Measurements from ENCODE around the gene RCL1. TPM values are rescaled to one million over a fixed set of nuclear protein-coding genes. Genes with fewer than 3 reads are reported as not detected.

RCL1 gene
- total and polyA plus RNA-seq, 2 of the 13 experiments (the other 11 are each of a cell fraction or from before 2014, with no cell fraction given), result 22.3 to 31.6 TPM

DNA sequence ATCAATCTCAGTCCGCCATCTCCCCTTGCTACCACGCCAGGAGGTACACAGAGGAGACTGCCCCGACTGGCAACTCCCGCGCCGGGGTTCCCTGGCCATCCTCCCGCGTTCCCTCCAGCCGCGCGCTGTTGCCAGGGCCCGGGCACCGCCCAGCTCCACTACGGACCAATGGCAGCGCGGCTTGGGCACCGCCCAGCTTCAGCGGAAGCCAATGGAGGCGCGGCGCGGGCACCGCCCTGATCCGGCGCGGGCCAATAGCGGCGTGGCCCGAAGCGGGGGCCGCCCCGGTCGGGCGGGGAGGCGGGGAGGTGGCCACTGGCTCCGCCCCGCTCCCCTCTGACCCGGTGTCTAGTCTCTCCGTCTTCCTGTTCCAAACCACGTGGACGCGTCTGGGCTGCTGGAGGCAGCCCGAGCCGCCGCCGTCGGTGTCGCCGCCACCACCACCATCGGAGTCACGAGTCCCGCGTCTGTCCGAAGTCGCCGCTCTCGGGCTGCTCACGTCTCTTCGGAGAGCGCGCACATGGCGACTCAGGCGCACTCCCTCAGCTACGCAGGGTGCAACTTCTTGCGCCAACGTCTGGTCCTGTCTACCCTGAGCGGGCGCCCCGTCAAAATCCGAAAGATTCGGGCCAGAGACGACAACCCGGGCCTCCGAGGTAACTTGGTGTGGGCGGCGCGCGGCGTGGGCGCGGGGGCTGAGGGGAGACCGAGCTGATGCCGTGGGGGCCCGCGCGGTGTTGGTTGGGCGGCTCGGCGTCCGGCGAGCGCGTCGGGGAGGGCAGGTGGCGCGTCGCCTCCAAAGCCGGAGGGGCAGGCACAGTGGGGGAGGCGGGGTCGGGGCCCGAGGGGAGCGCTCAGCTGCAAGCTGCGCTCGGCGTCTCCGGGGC, at the start of gene RCL1 (continued):
- TF ChIP-seq, protein P1, sequence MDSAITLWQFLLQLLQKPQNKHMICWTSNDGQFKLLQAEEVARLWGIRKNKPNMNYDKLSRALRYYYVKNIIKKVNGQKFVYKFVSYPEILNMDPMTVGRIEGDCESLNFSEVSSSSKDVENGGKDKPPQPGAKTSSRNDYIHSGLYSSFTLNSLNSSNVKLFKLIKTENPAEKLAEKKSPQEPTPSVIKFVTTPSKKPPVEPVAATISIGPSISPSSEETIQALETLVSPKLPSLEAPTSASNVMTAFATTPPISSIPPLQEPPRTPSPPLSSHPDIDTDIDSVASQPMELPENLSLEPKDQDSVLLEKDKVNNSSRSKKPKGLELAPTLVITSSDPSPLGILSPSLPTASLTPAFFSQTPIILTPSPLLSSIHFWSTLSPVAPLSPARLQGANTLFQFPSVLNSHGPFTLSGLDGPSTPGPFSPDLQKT (CRISPR knock-in tag; IDR thresholded peaks at IDR 0.05; ENCODE audit: borderline replicate concordance), result no peak
- TF ChIP-seq, protein P2, sequence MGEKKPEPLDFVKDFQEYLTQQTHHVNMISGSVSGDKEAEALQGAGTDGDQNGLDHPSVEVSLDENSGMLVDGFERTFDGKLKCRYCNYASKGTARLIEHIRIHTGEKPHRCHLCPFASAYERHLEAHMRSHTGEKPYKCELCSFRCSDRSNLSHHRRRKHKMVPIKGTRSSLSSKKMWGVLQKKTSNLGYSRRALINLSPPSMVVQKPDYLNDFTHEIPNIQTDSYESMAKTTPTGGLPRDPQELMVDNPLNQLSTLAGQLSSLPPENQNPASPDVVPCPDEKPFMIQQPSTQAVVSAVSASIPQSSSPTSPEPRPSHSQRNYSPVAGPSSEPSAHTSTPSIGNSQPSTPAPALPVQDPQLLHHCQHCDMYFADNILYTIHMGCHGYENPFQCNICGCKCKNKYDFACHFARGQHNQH (CRISPR knock-in tag; IDR thresholded peaks at IDR 0.05), result no peak; the same call in 1 of the 2 replicates
- TF ChIP-seq NR2F1 (CRISPR knock-in tag; IDR thresholded peaks at IDR 0.05), result peak in 1 of 2 experiments; percentile 51; a peak in 1 of 4 replicates
- TF ChIP-seq, protein P3, sequence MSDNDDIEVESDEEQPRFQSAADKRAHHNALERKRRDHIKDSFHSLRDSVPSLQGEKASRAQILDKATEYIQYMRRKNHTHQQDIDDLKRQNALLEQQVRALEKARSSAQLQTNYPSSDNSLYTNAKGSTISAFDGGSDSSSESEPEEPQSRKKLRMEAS (IDR thresholded peaks at IDR 0.05), result peak; percentile 91
- TF ChIP-seq, protein P4, sequence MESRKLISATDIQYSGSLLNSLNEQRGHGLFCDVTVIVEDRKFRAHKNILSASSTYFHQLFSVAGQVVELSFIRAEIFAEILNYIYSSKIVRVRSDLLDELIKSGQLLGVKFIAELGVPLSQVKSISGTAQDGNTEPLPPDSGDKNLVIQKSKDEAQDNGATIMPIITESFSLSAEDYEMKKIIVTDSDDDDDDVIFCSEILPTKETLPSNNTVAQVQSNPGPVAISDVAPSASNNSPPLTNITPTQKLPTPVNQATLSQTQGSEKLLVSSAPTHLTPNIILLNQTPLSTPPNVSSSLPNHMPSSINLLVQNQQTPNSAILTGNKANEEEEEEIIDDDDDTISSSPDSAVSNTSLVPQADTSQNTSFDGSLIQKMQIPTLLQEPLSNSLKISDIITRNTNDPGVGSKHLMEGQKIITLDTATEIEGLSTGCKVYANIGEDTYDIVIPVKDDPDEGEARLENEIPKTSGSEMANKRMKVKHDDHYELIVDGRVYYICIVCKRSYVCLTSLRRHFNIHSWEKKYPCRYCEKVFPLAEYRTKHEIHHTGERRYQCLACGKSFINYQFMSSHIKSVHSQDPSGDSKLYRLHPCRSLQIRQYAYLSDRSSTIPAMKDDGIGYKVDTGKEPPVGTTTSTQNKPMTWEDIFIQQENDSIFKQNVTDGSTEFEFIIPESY (CRISPR knock-in tag; IDR thresholded peaks at IDR 0.05), result no peak
- no peak for TF ChIP-seq SNRNP70 (IDR thresholded peaks at IDR 0.05; ENCODE audit: low read depth, low read length)
- TF ChIP-seq, protein P5, sequence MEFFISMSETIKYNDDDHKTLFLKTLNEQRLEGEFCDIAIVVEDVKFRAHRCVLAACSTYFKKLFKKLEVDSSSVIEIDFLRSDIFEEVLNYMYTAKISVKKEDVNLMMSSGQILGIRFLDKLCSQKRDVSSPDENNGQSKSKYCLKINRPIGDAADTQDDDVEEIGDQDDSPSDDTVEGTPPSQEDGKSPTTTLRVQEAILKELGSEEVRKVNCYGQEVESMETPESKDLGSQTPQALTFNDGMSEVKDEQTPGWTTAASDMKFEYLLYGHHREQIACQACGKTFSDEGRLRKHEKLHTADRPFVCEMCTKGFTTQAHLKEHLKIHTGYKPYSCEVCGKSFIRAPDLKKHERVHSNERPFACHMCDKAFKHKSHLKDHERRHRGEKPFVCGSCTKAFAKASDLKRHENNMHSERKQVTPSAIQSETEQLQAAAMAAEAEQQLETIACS (CRISPR knock-in tag; IDR thresholded peaks at IDR 0.05), result 0 out of 2 replicates have a peak, but pooled peaks have one; percentile 32
- TF ChIP-seq PAX8 (CRISPR knock-in tag; IDR thresholded peaks at IDR 0.05; ENCODE audit: borderline replicate concordance), result no peak
- TF ChIP-seq, protein P6, sequence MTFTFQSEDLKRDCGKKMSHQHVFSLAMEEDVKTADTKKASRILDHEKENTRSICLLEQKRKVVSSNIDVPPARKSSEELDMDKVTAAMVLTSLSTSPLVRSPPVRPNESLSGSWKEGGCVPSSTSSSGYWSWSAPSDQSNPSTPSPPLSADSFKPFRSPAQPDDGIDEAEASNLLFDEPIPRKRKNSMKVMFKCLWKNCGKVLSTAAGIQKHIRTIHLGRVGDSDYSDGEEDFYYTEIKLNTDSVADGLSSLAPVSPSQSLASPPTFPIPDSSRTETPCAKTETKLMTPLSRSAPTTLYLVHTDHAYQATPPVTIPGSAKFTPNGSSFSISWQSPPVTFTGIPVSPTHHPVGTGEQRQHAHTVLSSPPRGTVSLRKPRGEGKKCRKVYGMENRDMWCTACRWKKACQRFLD (CRISPR knock-in tag; IDR thresholded peaks at IDR 0.05; ENCODE audit: borderline replicate concordance), result peak; percentile 84; the same call in 1 of the 2 replicates
- no peak for TF ChIP-seq FOXP1 (IDR thresholded peaks at IDR 0.05)
- no peak for TF ChIP-seq FOXP1 (CRISPR knock-in tag; IDR thresholded peaks at IDR 0.05)
- no peak for TF ChIP-seq STAG1 (CRISPR knock-in tag; IDR thresholded peaks at IDR 0.05)
- TF ChIP-seq PHF8 (CRISPR knock-in tag; IDR thresholded peaks at IDR 0.05), result peak; percentile 88
- no peak for TF ChIP-seq ZNF263 (CRISPR knock-in tag; IDR thresholded peaks at IDR 0.05)
- no peak for TF ChIP-seq ZEB1 (IDR thresholded peaks at IDR 0.05; ENCODE audit: insufficient replicate concordance, low read depth)
- TF ChIP-seq NFATC3 (CRISPR knock-in tag; IDR thresholded peaks at IDR 0.05), result no peak
- 0 out of 2 replicates have a peak, but pooled peaks have one; percentile 69 for TF ChIP-seq HES4 (CRISPR knock-in tag; IDR thresholded peaks at IDR 0.05; ENCODE audit: borderline replicate concordance)
- TF ChIP-seq DPF2 (CRISPR knock-in tag; IDR thresholded peaks at IDR 0.05; ENCODE audit: borderline replicate concordance, low read depth), result no peak
- no peak for TF ChIP-seq MAFG (CRISPR knock-in tag; IDR thresholded peaks at IDR 0.05)
- 0 out of 2 replicates have a peak, but pooled peaks have one; percentile 23 for TF ChIP-seq HNRNPL (IDR thresholded peaks at IDR 0.05; ENCODE audit: low read depth, low read length)
- no peak for TF ChIP-seq ZNF629 (CRISPR knock-in tag; conservative IDR thresholded peaks at IDR 0.05)
- TF ChIP-seq SMAD3 (CRISPR knock-in tag; IDR thresholded peaks at IDR 0.05), result no peak
- peak; percentile 63; the same call in 1 of the 2 replicates for TF ChIP-seq ATF7-NPFF (CRISPR knock-in tag; IDR thresholded peaks at IDR 0.05; ENCODE audit: low read depth)

Measured in HepG2 (cell line).